ENCODE results near the gene RGS16. TPM values are rescaled to one million over a fixed set of nuclear protein-coding genes. Genes with fewer than 3 reads are reported as not detected.

The RGS16 gene
- polyA plus RNA-seq, 3 donors from 2014 or later = 0.21 to 0.50 (median 0.48) TPM

DNA sequence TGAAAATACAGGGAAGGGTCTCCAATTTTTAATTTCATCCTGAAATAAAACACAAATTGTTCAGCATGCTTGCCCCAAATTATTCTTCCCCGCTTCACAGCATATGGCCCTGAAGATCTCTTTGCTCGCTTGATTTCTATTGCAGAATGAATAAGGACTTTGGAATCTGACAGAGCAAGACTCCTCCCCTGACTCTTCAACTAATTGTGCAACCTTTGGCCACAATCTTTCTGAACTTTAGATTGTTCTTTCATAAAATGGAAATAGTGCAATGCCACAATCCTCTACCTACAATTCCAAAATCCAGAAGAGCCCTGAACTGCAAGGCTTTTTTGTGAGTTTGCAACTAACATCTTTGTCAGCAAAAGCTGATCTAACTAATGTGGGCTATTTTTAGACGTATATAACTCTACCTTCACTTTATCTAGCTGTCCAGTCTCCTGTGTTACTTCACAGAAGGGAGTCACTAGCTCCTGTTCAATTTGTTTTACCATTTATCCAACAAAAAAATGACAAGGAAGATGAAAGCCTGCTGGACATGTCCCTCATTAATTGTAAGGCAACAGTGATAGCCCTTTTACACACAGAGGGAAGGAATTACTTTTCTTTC lies 28.5 kb downstream of the RGS16 start:
- Mint-ChIP-seq H3K9me3 (no peaks in the 10 kb centered on the region), H3K27me3 (ENCODE audit: low read depth in 3 of 3) (no peaks in the 10 kb centered on the region), H3K36me3 (peaks cover 41 to 57% (median 42%) of the 10 kb centered on the region in 3 donors), H3K4me3 (no peak overlapping the region), H3K27ac (no peak overlapping the region), H3K4me1 (peaks cover 0 to 12% of the 10 kb centered on the region in 2 donors)
- DNase-seq = no peak

DNA sequence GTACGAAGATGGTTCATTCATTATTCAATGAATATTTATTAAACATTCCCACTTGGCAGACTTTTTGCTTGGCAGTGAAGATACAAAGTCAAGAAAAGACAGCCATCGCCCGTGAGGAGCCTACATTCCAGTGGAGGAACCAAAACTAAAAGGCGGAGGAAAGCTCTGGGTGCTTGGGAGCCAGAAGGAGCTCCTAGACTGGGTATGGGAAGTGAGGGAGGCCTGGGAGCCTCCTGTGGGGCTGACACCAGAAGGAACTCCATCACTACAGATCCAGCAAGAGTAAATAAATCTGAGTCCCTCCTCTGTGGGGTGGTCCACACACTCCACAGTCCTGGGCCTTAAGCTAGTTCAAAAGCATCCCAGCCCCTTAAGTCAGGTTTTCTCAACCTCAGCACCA lies 30.0 kb downstream of the RGS16 start:
- Mint-ChIP-seq H3K27me3 (ENCODE audit: low read depth in 3 of 3) (no peaks in the 10 kb centered on the region), H3K4me1 (peaks cover 0 to 12% of the 10 kb centered on the region in 2 donors), H3K4me3 (no peak overlapping the region), H3K9me3 (no peaks in the 10 kb centered on the region), H3K36me3 (peaks cover 31 to 44% (median 33%) of the 10 kb centered on the region in 3 donors), H3K27ac (no peak overlapping the region)
- DNase-seq = no peak

DNA sequence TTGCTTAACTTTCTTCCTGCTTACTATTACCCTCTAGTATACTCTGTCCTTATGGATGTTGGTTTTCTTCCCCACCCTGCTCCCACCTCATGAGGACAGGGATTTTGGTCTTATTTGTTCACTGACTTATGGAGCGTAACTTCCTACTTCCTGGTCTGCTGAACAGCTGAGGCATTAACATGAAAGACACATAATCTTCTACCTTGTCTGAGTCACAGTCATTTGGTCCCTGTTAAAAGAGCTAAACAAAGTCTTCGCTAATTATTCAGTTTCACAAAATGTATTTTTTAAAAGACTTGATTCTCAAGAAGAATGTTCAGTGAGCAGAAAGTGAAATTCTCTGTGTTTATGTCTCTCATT lies 33.6 kb downstream of the RGS16 start:
- no peaks in the 10 kb centered on the region for H3K4me1 Mint-ChIP-seq
- no peak overlapping the region for H3K27ac Mint-ChIP-seq
- H3K36me3 Mint-ChIP-seq = peaks cover 12 to 22% (median 13%) of the 10 kb centered on the region in 3 donors

GRCh38 chr1:182569939-182570610 lies 34.1 kb downstream of the RGS16 start:
- Mint-ChIP-seq H3K36me3 (peaks cover 8 to 16% (median 9%) of the 10 kb centered on the region in 3 donors), H3K9me3 (no peaks in the 10 kb centered on the region), H3K27ac (no peak overlapping the region), H3K4me3 (no peak overlapping the region), H3K27me3 (ENCODE audit: low read depth in 3 of 3) (peaks cover 0 to 2% (median 1%) of the 10 kb centered on the region in 3 donors), H3K4me1 (no peaks in the 10 kb centered on the region)
- no peak for DNase-seq

More for the DNA sequence above, 33.6 kb downstream of the RGS16 start:
- Mint-ChIP-seq H3K9me3 (no peaks in the 10 kb centered on the region), H3K27me3 (ENCODE audit: low read depth in 3 of 3) (peaks cover 0 to 1% (median 0%) of the 10 kb centered on the region in 3 donors), H3K4me3 (no peak overlapping the region)
- DNase-seq = no peak

DNA sequence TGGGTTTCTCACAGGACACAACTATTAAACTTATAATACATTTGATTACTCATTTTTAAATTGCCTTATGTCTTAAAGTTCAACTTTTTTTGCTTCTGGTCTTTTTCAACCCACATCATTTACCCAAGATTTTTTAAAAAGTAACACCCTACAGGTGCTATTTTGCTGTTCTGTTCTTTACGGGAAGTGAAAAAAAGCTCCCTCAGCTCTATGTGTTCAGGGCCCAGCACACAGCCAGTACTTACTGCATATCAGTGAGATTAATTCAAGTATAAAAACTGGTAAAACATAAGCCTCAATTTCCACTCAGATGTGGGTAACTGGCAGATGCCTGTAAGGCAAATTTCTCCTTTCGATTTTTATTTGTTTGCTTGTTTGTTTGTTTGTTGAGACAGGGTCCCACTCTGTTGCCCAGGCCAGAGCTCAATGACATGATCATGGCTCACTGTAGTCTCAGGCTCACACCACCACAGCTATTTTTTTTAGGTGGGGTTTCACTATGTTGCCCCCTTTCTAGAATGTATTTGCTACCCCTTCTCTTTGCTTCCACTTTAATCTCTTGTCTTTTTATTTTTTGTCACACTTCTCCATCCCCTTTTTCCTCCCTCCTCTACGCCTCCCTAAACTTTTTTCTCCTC lies 35.4 kb downstream of the RGS16 start:
- Mint-ChIP-seq H3K36me3 (peaks cover 6 to 10% (median 9%) of the 10 kb centered on the region in 3 donors), H3K4me3 (no peak overlapping the region), H3K27me3 (ENCODE audit: low read depth in 3 of 3) (peaks cover 0 to 3% (median 1%) of the 10 kb centered on the region in 3 donors)

DNA sequence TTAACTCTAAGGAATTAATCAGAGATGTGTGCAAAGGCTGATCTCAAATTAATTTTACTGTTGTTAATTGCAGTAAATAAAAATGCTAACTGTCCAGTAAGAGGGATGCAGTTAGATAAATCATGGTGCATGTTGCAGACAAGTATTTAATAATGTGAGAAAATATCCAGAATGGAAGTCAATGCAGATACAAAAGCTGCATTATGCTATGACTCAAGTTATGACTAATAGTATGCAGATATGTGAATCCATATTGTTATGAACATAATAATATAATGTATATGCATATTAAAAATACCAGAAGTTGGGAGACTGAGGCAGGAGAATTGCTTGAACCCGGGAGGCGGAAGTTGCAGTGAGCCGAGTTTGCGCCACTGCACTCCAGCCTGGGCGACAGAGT lies 36.6 kb downstream of the RGS16 start:
- Mint-ChIP-seq H3K4me1 (no peaks in the 10 kb centered on the region), H3K4me3 (no peak overlapping the region), H3K36me3 (peaks cover 0 to 4% (median 2%) of the 10 kb centered on the region in 3 donors)

More for the DNA sequence above, 35.4 kb downstream of the RGS16 start:
- Mint-ChIP-seq H3K27ac (no peak overlapping the region), H3K9me3 (no peaks in the 10 kb centered on the region), H3K4me1 (no peaks in the 10 kb centered on the region)
- DNase-seq = no peak

DNA sequence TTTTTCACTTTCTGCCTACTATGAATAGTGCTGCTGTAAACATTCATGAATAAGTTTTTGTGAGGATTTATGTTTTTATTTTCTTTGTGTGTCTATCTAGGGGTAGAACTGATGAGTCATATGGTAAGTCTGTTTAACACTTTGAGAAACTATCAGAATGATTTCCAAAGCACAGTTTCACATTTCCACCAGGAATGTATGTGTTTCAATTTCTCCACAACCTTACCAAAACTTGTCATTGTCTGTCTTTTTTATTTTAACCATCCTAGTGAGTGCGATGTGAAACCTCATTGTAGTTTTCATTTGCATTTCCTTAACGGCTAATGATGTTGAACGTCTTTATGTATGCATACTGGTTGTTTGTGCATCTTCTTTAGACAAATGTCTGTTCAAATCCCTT lies 38.7 kb downstream of the RGS16 start:
- peaks cover 0 to 3% (median 1%) of the 10 kb centered on the region in 3 donors for H3K27me3 Mint-ChIP-seq (ENCODE audit: low read depth in 3 of 3)

More for the DNA sequence above, 36.6 kb downstream of the RGS16 start:
- H3K9me3 Mint-ChIP-seq = no peaks in the 10 kb centered on the region
- no peak for DNase-seq
- peaks cover 0 to 3% (median 1%) of the 10 kb centered on the region in 3 donors for H3K27me3 Mint-ChIP-seq (ENCODE audit: low read depth in 3 of 3)
- no peak overlapping the region for H3K27ac Mint-ChIP-seq

GRCh38 chr1:182564406-182565004 lies 39.7 kb downstream of the RGS16 start:
- H3K4me3 Mint-ChIP-seq = no peak overlapping the region
- H3K27me3 Mint-ChIP-seq (ENCODE audit: low read depth in 3 of 3) = peaks cover 0 to 3% (median 1%) of the 10 kb centered on the region in 3 donors
- no peaks in the 10 kb centered on the region for H3K4me1 Mint-ChIP-seq

More for the DNA sequence above, 38.7 kb downstream of the RGS16 start:
- H3K9me3 Mint-ChIP-seq = no peaks in the 10 kb centered on the region
- H3K4me3 Mint-ChIP-seq = no peak overlapping the region
- no peak overlapping the region for H3K27ac Mint-ChIP-seq
- DNase-seq = no peak
- H3K4me1 Mint-ChIP-seq = no peaks in the 10 kb centered on the region
- no peaks in the 10 kb centered on the region for H3K36me3 Mint-ChIP-seq

DNA sequence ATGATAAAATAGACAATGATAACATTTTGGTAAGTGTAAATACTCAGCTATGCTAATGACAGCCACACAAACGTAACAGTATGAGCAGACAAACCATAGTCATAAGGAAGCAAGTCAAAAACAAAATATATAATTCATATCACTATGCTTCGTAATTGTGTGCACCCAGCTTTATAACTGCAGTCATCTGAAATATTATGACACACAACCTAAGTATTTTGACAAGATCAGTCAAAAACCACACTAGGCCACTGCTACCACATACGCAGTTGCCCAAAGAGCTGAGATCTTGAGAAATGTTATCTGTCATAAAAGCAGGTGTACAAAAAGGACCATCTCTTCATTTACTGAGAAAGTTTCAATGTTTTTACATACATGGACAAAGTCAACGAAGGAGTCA lies 41.1 kb downstream of the RGS16 start:
- H3K4me3 Mint-ChIP-seq = no peak overlapping the region
- H3K27me3 Mint-ChIP-seq (ENCODE audit: low read depth in 3 of 3) = peaks cover 0 to 3% (median 1%) of the 10 kb centered on the region in 3 donors

More at GRCh38 chr1:182564406-182565004, 39.7 kb downstream of the RGS16 start:
- no peak for DNase-seq
- H3K9me3 Mint-ChIP-seq = no peaks in the 10 kb centered on the region
- no peaks in the 10 kb centered on the region for H3K36me3 Mint-ChIP-seq
- H3K27ac Mint-ChIP-seq = no peak overlapping the region

DNA sequence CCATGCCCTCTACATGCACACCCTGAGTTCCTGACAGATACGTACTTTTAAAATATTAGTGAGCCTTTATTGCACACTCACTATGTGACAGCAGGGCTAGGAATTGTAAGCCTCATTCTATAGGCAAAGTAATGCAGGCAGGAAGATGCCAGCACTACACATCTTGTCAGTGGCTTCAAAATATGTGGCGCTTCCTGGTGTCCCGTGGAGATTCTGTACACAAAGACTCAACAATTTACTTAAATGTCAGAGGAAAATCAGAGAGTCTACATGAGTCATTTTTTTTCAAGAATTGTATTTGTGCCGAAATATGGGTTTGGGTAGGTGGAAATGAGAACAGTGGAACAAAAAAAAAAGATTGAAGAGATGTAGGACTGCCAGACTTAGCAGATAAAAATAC lies 42.7 kb downstream of the RGS16 start:
- H3K4me1 Mint-ChIP-seq = no peaks in the 10 kb centered on the region
- no peaks in the 10 kb centered on the region for H3K36me3 Mint-ChIP-seq
- H3K9me3 Mint-ChIP-seq = no peaks in the 10 kb centered on the region
- peaks cover 0 to 3% (median 0%) of the 10 kb centered on the region in 3 donors for H3K27me3 Mint-ChIP-seq (ENCODE audit: low read depth in 3 of 3)
- DNase-seq = no peak
- no peak overlapping the region for H3K27ac Mint-ChIP-seq
- H3K4me3 Mint-ChIP-seq = no peak overlapping the region

More for the DNA sequence above, 41.1 kb downstream of the RGS16 start:
- Mint-ChIP-seq H3K27ac (no peak overlapping the region), H3K36me3 (no peaks in the 10 kb centered on the region), H3K9me3 (no peaks in the 10 kb centered on the region), H3K4me1 (no peaks in the 10 kb centered on the region)
- no peak for DNase-seq

DNA sequence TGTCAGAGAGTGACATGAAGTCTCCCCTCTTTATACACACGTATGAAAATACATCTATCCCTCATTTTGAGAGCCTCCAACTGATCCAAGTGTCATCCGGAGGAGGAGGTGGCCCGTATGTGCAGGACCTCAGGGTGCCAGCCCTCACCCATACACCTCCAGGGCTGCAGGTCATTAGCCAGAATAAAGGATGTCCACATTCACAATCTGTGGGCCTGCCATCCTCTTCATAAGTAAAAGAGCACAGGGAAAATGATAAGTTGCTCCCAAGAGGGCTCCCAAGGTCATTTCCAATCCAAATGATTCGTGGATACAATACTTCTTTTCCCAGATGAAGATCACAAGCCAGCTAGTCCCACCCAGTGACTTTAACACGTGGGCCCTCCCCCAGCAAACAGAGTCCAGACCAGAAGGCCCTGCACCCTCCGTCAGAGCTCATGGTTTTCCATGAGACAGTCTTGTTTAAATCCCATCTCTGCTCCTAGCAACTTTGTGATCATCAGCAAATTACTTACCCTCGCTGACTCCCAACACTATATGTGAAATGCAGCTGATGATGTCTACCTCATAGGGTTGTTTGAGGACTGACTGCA lies 43.7 kb downstream of the RGS16 start:
- peaks cover 0 to 3% (median 0%) of the 10 kb centered on the region in 3 donors for H3K27me3 Mint-ChIP-seq (ENCODE audit: low read depth in 3 of 3)
- peaks cover 0 to 3% (median 0%) of the 10 kb centered on the region in 6 donors for H3K9me3 Mint-ChIP-seq
- no peaks in the 10 kb centered on the region for H3K4me1 Mint-ChIP-seq
- DNase-seq = no peak
- no peak overlapping the region for H3K27ac Mint-ChIP-seq
- no peak overlapping the region for H3K4me3 Mint-ChIP-seq
- no peaks in the 10 kb centered on the region for H3K36me3 Mint-ChIP-seq

GRCh38 chr1:182556279-182556678 lies 47.9 kb downstream of the RGS16 start:
- Mint-ChIP-seq H3K27me3 (ENCODE audit: low read depth in 3 of 3) (no peaks in the 10 kb centered on the region), H3K4me3 (no peak overlapping the region), H3K27ac (no peak overlapping the region), H3K4me1 (no peaks in the 10 kb centered on the region), H3K36me3 (peaks cover 0 to 3% (median 0%) of the 10 kb centered on the region in 3 donors), H3K9me3 (peaks cover 0 to 9% (median 0%) of the 10 kb centered on the region in 6 donors)
- no peak for DNase-seq

- no peak overlapping the region for H3K4me3 Mint-ChIP-seq
- H3K27ac Mint-ChIP-seq = no peak overlapping the region
- peaks cover 0 to 9% (median 0%) of the 10 kb centered on the region in 6 donors for H3K9me3 Mint-ChIP-seq
- no peaks in the 10 kb centered on the region for H3K4me1 Mint-ChIP-seq
- no peaks in the 10 kb centered on the region for H3K27me3 Mint-ChIP-seq (ENCODE audit: low read depth in 3 of 3)
- H3K36me3 Mint-ChIP-seq = peaks cover 0 to 3% (median 0%) of the 10 kb centered on the region in 3 donors
- no peak for DNase-seq
Observed at GRCh38 chr1:182555493-182555892, 48.7 kb downstream of the RGS16 start.

Data from immature natural killer cell (primary cell).